Forelimb muscle (tissue), 1 donor: ENCODE measurements around the gene HHAT. TPM values are rescaled to one million over a fixed set of nuclear protein-coding genes. Genes with fewer than 3 reads are reported as not detected.

Source experiments
- DNase-seq: peaks from one replicate; pipeline ENCODE4 v3.0.0-alpha.2; 2013; ENCODE audit warnings: low read depth
- polyA plus RNA-seq: library from polyadenylated mRNA; unstranded; fragments of 120-200 nt; gene quantifications from one replicate; pipeline ENCODE4 v1.2.1, GENCODE V29; 2013; ENCODE audit not compliant: insufficient read length

The HHAT gene
- polyA plus RNA-seq, 1 donor = 4.1 TPM

DNA sequence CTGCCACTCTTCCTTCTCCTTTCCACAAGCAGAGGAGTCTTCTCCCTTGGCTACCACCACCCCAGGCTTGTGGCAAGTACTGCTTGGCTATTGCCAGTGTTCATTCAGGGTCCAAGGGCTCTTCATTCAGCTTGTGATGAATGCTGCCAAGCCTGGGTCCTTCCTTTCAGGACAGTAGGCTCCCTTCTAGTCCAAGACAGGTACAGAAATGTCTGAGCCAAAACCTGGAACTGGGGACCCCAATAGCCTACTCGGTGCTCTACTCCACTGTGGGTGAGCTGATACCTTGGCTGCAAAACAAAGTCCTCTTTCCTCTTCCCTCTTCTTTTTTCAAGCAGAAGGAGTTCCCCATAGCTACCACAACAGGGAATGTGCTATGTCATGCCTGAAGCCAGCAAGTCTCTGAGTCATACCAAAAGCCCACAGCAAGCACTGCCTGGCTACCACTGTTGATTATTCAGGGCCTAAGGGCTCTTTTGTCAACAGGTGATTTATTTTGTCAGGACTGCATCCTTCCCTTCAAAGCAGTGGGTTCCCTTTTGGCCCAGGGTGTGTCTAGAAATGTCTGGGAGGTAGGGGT, 268.9 kb downstream of the HHAT start:
- DNase-seq = no peak

DNA sequence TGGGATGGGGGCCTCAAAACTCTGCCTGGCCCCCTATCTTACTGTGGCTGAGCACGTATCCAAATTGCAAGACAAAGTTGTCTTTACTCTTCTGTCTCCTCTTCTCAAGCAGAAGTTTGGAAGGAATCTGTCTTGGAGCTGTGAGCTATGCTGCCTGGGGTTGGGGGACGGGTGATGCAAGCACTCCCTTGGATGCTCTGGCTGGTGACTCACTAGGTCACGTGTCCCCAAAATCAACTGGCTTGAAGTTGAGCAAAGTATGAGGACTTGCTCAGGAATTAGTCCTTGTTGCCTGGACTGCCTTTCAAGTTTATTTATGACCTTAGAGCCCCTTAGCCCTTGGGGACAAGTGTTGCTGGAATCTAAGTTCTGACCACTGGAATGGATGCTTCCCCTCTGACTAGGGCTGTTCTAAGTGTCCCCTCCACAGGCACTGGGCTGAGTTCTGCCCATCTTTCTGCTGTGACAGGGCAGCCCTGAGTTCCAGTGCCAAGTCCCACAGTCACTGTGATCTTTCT, 269.5 kb downstream of the HHAT start:
- DNase-seq = no peak

- DNase-seq = no peak
These were observed 271.9 kb downstream of the HHAT start for GRCh38 chr1:210600421-210601159.

DNA sequence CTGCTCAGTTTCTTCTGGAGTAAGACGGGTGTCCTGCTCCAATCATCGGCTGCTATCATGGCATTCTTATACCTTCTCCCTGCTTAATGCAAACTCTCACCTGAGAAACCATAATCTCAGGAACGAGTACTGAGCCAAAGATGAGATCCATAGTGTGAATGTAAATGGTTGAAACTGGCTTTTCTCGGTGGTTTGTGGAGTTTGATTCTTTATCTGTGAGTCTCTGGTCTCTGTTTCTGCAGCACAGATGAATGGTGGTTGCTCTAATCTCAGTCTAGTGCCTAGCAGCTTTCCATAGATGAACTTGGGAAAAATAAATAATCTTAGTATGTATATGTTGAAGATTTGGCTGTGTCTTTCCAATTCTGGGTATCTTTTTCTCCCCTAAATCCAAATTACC, 274.4 kb downstream of the HHAT start:
- no peak for DNase-seq

DNA sequence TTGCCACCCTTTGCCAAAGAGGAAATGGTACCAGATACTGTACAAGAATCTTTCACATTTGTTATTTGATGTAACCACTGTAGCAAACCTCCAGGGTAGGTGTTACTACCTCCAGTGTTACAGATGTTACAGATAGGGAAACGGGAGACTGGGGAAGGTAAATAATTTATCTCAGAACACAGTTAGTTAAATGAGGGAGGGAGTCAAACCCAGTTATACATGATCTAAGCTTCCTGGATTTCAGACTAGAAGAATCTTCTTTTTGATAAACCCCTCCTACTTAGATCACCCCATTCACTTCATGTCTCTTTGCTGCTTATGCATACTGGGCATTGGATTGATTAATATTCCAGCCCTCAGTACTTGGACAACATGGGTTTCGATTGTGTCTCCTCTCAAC, 276.4 kb downstream of the HHAT start:
- no peak for DNase-seq

DNA sequence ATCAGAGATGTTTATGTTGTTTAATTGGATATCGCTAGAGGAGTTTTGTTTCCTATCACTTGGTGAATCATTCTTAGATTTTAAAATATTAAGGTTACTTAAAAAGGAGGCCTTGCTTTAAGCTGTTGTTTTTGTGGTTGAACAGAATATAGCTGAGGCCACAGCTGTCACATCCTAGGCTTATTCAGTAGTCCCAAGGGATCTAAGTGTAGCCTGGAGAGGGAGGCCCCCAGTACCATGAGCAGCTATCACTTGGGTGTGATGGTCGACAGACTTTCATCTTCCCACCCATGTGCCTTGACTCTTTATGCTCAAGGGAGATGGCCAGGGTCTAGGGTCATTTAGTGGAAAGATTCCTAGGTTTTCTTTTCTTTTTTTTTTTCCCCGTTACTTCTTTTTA, 278.7 kb downstream of the HHAT start:
- no peak for DNase-seq

DNA sequence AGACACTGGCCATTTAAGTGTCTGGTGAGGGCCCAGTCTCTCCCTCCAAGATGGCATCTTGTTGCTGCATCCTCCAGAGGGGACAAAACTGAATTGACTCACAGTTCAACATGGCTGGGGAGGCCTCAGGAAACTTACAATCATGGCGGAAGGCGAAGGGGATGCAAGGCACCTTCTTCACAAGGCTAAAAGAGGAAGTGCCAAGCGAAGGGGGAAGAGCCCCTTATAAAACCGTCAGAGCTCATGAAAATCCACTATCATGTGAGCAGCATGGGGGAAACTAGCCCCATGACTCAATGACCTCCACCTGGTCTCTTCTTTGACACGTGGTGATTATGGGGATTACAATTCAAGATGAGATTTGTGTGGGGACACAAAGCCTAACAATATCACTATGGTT, 280.1 kb downstream of the HHAT start:
- DNase-seq = no peak

DNA sequence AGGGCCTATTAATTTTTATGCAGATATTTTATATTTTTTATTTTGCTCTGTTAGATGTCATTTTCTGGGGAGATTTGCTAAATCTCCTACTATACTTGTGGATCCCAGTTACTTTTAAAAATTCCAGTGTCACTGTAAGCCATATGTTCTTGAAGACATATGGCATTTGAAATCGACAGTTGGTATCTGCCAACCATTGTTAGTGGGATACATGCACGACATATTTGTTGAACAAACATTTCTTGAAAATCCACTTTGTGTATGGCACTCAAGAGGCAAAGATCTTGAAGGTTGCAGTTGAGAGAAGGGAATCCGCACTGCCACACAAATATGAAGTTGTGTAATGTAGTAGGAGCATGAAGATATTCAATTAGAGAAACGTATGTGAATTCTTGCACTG, 287.7 kb downstream of the HHAT start:
- no peak for DNase-seq

DNA sequence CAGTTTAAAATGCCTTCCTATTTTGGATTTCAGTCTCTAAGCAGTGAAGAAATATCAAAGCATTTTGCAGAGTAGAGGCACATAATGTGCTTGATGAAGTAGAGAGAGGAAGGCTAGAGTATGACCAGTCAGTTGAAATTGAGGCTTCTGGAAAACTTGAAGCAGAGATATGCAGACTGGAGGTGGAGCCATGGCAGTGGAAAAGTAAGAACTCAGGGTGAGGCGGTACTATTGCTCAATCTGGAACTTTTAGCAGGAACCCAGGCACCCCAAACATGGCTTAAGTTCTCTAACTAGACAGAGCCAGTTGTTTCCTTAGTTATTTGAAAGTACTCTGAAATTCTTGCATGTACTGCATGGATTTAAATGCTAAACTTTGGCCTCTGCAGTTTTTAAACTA, 288.6 kb downstream of the HHAT start:
- DNase-seq = no peak

DNA sequence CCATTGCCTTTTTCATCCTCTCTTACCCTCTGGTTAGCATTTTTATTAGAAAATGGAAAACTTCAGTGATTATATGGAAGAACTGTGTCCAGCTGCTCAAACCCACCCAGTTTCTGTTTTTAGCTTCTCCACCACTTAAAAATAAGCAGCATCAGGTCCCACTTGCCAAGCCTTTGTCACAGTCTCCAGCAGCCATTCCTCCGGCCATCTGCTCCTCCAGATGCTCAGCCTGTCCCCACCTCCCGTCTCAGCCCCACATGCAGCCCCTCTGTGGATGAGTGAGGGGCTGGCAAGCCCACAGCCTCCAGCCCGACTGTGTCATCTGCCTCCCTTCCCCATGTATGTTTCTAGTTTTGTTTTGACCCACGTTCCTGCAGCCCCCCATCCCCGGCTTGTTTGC, 289.7 kb downstream of the HHAT start:
- DNase-seq = peak; percentile 17

DNA sequence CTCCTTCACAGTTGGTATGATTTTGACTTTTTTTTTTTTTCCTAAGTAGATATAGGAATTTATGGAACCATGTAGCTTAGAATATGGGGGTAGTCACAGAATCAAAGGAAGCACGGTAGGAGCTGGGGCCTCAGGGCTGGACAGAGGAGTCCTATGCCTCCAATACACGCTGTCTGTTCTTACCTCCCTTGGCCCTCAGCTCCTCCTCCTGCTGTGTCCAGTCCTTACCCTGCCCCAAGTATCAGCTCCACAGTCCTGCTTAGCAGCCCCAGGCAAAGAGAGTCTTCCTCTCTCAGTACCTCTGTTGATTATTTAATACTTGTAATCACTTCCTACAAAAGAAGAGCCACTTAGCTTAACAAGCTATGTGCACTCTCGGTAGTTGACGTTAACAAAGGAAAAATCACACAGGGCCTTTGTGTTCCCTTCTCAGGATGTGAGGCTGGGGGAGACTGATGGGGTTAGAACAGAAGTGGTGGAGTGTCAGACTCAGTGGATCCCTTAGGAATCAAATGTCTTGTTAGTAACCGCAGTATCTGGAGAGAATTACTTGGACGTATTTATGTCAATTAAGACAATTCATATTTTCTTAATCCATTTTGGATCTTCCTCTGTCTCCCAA, 292.3 kb downstream of the HHAT start:
- DNase-seq = no peak

GRCh38 chr1:210621712-210622111, 293.0 kb downstream of the HHAT start:
- DNase-seq = no peak

DNA sequence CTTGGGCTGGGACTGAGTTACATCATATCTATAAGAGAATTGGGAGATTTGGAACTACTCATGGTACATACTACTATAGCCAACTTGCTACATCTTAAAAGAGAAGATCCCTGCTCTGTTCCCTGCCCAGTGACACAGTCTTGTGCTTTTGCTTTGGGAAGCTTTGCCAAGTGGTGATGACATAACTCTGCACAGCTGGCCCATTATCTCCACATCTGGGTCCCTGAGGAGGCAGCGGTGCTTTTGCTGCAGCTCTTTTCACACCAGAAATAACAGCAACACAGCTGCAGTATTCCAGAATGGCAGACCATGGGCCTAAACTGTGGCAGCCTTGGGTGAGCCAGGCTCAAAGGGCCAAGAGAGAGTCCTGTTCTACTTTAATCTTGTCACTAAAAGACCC, 296.0 kb downstream of the HHAT start:
- peak; percentile 60 for DNase-seq

- no peak for DNase-seq
These were observed 297.0 kb downstream of the HHAT start for GRCh38 chr1:210625715-210626114.

DNA sequence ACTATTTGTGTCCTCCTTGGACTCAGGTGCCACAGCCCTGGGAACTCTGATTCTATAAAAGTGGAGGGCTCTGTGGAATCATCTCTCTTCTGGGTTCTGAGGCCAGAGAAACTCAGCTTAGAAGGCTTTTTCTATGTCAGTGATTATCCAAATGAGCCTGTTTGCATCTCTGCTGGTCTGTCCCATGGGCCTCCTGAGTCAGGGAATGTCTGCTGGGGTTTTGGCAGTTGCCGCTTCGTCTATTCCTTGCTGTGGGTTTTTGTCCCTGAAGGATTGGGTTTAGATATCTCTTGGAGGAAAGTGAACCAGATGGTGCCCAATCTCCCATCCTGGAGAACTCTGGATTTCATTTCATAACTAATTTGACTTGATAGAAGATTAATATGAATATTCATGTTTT, 297.6 kb downstream of the HHAT start:
- DNase-seq = no peak

DNA sequence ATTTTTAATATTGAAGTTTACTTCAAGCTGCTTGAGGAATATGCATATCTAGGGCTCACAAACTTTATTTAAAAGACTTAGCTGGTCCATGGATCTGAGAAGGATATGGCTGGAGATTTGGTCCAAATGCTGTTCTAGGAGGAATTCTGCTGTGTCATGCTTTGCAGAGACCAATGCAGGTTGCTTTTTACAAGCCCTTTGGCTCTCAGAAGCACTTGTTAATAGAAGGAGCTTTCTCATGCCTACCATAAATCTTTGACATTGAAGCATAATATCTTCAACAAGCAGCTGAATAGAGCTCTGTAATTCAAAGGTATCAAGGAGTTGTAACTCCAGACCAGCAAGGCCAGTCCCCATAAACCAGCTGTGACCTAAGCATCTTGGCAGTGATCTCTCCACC, 299.1 kb downstream of the HHAT start:
- no peak for DNase-seq

- DNase-seq = no peak
These were observed 300.6 kb downstream of the HHAT start for GRCh38 chr1:210629276-210629675.

DNA sequence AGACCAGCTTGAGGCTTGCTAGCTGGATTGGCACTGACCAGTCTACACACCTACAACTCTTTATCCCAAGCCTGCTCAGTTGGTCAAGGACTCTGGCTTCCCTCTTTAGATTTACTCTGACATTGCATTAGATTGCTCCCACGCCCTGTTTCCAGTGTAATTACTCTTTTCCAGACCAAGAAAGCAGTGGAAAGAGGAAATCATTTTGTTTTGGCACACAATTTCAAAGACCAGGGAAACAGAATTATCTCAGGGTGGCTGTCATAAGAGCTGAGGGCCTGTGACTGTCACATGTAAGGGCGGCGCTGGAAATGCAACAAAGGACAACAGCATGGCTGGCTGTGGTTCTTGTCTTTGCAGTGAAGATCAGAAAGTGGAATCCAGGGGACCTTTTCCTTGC, 302.7 kb downstream of the HHAT start:
- DNase-seq = no peak

DNA sequence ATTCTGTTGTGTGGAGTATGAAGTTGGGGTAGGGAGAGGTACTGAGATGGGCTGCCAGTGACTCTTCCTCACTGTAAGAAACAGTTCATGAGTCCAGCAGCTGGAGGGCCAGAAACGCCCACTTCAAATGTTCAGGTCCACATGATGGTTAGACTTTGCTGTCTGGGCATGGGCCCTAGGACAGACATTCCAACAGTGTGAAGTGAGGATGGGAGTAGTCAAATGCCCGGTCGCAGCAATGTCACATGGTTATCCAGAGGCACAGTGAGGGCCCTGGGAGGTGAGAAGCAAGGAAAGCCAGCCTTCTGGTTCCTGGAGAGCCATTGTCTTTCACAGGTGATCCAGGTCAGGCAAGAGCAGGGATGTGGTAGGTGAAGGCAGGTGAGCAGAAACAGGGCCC, 304.4 kb downstream of the HHAT start:
- DNase-seq = no peak

GRCh38 chr1:210633636-210634035, 304.9 kb downstream of the HHAT start:
- no peak for DNase-seq

- no peak for DNase-seq
These were observed 306.4 kb downstream of the HHAT start for GRCh38 chr1:210635108-210635507.

DNA sequence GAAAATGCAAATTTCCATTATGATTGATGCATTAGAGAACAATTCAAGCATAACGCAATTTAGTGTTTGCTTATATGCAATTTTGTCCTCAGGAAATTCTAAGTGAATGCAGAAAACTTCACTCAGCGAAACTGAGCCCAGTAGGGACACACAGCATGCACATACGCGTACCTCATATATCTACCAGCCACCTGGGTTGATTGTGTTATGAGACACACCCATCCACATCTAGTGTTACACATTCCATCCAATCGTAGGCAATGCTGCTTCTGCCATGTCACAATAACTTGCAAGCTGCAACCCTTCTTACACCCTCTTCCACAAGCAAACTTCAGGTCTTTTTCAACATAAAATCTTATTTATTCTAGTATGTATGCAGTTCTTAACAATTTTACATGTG, 312.9 kb downstream of the HHAT start:
- DNase-seq = no peak

- no peak for DNase-seq
These were observed 317.0 kb downstream of the HHAT start for GRCh38 chr1:210645582-210646257.
